Ectodermal cell (in vitro differentiated cells): ENCODE data around the gene DOCK4.

Source experiments
- H3K27ac ChIP-seq: 2 replicates; pipeline ENCODE4 v1.7.0; 2013; ENCODE audit warnings: mild to moderate bottlenecking, low read depth, low read length; ENCODE audit not compliant: insufficient read depth, poor library complexity, severe bottlenecking
- H3K27me3 ChIP-seq: 2 replicates; pipeline ENCODE4 v1.7.0; 2013; ENCODE audit warnings: mild to moderate bottlenecking, low read length; ENCODE audit not compliant: insufficient read depth, control insufficient read depth, poor library complexity, severe bottlenecking
- H3K36me3 ChIP-seq: one replicate; pipeline ENCODE4 v1.7.0; 2013; ENCODE audit warnings: low read length; ENCODE audit not compliant: control insufficient read depth, insufficient read depth
- H3K4me1 ChIP-seq: one replicate; pipeline ENCODE4 v1.7.0; 2013; ENCODE audit warnings: low read length; ENCODE audit not compliant: control insufficient read depth, insufficient read depth
- H3K4me3 ChIP-seq: 2 replicates; pipeline ENCODE4 v1.7.0; 2013; ENCODE audit warnings: low read depth, low read length, control low read depth; ENCODE audit not compliant: insufficient read depth
- H3K9me3 ChIP-seq: 2 replicates; pipeline ENCODE4 v1.7.0; 2013; ENCODE audit warnings: mild to moderate bottlenecking, low read length, moderate library complexity; ENCODE audit not compliant: control insufficient read depth
- WGBS, 2 experiments: methylation state at CpG; one replicate each; pipeline ENCODE4 v1.1.7; 2013; ENCODE audit warnings: missing lambda C conversion rate in 2 of 2; 5-methylcytosine and 5-hydroxymethylcytosine counted together

Gene DOCK4

DNA sequence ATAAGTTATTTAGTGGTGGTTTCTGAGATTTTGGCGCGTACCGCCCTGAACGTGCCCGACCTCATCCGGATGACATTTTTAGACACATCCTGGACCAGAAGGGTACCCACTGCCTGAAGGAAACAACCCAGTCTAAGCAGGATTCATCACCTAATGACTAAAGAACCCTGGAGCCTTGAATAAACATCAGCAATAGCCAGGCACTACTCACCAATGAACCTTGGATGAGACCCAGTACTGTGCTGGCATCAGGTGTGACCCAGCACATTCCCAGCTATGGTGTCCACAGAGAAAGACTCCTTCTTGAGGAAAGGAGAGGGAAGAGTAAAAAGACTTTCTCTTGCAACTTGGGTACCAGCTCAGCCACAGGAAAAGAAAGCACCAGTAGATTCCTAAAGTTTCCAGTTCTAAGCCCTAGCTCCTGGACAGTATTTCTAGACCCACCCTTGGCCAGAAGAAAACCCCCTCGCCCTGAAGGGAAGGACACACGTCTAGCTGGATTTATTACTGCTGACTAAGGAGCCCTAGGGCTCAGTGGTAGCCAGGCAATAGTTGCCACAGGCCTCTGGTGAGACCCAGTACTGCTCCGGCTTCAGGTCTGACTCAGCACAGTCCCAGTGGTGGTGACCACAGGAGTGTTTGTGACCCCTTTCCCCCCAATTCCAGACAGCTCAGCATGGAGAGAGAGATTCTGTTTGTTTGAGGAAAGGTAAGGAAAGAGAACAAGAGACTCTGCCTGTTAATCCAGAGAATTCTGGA, 32.8 kb upstream of the DOCK4 start:
- H3K27me3 ChIP-seq = no peaks in the 10 kb centered on the region
- 91 to 93% methylated on average over 9 of the region's 9 CpGs for WGBS, 2 experiments
- no peaks in the 10 kb centered on the region for H3K4me1 ChIP-seq
- H3K36me3 ChIP-seq = no peaks in the 10 kb centered on the region
- H3K27ac ChIP-seq = no peak overlapping the region
- H3K4me3 ChIP-seq = no peak overlapping the region
- H3K9me3 ChIP-seq = no peaks in the 10 kb centered on the region

DNA sequence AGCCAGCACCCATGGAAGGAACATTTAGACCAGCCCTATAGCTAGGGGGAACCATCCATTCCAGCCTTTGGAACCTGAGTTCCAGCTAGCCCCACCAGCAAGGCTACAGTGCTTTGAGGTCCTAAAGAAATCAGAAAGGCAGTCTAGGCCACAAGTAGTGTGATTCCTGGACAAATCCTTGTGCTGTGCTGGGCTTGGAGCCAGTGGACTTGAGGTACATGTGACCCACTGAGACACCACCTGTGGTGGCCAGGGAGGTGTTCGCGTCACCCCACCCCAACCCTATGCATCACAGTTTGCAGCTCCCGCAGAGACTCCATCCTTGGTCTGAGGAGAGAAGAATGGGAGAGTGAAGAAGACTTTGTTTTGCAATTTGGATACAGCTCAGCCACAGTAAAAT, 32.1 kb upstream of the DOCK4 start:
- Histone ChIP-seq H3K36me3 (no peaks in the 10 kb centered on the region), H3K4me1 (no peaks in the 10 kb centered on the region), H3K27ac (no peak overlapping the region), H3K9me3 (no peaks in the 10 kb centered on the region), H3K4me3 (no peak overlapping the region), H3K27me3 (no peaks in the 10 kb centered on the region)
- WGBS, 2 experiments = 92% methylated on average over 3 of the region's 3 CpGs; no CpG with 5 or more reads in 1 of the 2 experiments

DNA sequence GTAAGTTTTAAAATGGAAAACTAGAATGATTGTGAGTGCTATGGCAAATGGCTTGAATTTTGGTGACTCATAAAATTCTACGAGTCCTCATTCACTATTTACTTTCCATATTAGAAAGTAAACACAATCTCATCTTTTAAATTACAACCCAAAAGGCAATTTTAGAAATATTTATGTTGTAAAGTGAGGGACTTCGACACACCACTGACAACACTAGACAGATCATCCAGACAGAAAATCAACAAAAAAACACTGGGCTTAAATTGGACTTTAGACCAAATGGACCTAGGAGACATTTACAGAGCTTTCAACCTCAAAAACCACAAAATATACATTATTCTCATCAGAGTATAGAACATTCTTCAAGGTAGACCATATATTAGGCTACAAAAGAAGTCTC, 30.4 kb upstream of the DOCK4 start:
- H3K4me3 ChIP-seq = no peak overlapping the region
- no peak overlapping the region for H3K27ac ChIP-seq
- H3K36me3 ChIP-seq = no peaks in the 10 kb centered on the region
- no peaks in the 10 kb centered on the region for H3K9me3 ChIP-seq
- H3K27me3 ChIP-seq = no peaks in the 10 kb centered on the region
- H3K4me1 ChIP-seq = no peaks in the 10 kb centered on the region
- 95 to 100% methylated on average over 1 of the region's 2 CpGs for WGBS, 2 experiments

DNA sequence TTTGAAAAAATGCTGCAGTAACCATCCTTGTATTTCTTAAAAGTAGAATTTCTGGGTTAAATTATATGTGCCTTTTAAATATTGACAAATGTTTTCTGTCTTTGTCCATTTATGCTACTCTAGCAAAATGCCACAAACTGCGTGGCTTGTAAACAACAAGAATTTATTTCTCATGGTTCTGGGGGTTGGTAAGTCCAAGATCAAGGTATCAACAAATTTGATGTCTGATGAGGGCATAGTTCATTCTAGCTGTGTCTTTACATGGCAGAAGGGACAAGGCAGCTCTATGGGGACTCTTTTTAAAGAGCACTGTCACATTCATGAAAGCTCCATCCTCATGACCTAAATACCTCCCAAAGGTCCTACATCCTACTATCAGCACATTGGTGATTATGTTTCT, 27.9 kb upstream of the DOCK4 start:
- WGBS, 2 experiments = 88 to 90% methylated on average over 1 of the region's 1 CpG

DNA sequence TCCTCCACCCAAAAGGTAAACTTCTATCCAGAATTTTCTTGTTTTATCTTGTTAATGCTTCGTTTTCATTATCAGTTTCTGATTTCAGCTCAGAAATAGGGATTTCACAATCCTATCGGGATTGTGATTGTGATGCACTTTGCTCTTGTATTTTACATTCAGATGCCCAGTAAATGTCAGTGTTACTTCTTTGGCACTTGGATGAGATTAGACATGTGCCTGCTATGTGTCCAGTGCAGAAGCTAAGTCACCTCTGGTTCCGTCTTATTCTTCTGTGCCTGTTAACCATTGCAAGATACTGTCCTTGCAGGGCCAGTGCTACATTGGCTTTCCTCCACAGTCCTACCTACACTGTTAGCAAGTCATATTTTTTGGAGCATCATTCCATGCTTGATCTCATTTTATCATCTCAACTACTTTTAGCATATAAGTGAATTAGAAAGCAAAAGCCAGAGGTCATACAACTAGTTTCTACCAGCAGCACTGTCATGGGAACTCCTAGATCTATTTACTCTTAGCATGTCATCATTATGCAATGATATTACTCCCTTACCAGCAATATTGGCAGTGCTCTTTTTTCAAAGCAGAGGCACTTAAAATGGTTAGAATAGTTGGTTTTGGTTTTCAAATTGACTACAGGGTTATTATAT, 27.0 kb upstream of the DOCK4 start:
- H3K27ac ChIP-seq = no peak overlapping the region

More for the DNA sequence above, 27.9 kb upstream of the DOCK4 start:
- no peaks in the 10 kb centered on the region for H3K27me3 ChIP-seq
- no peak overlapping the region for H3K27ac ChIP-seq
- no peaks in the 10 kb centered on the region for H3K36me3 ChIP-seq
- H3K4me3 ChIP-seq = no peak overlapping the region
- H3K9me3 ChIP-seq = no peaks in the 10 kb centered on the region
- H3K4me1 ChIP-seq = no peaks in the 10 kb centered on the region

DNA sequence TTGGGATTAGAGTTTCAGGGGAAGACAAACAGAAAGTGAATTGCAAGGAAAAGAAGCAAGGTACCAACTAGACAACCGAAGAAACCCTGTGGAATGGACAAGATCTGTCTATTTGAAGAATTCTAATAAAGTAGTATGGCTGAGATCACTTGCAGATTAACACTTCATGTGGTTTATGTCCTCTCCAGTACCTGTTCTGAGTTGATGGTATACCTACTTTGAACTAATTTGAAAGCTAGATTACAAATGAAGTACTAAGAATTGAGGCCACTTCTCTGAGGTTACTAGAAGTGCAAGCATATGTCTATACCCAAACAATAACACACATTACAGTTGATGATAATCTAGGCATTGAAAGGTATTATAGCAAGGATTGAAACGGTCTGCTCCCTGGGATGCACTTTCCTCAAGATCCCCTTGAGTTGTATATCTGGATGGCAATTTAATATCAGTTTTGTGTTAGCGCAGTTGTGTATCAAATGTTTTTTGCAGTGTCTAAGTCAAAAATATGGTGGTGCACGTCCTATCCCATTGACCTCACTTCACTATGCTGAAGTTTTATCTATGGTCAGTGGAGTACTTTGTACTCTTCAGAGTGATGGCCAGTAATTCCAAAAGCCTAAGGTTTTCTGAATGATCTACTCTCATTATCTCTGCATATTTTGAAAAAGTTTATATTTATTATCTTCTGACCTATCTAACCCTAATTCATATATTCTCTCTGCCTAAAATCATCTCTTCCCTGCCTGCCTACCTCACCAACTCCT, 26.2 kb upstream of the DOCK4 start:
- Histone ChIP-seq H3K9me3 (no peaks in the 10 kb centered on the region), H3K36me3 (no peaks in the 10 kb centered on the region), H3K27me3 (no peaks in the 10 kb centered on the region), H3K27ac (no peak overlapping the region), H3K4me3 (no peak overlapping the region), H3K4me1 (no peaks in the 10 kb centered on the region)
- 97% methylated on average over 4 of the region's 4 CpGs for WGBS, 2 experiments

More for the DNA sequence above, 27.0 kb upstream of the DOCK4 start:
- Histone ChIP-seq H3K4me3 (no peak overlapping the region), H3K27me3 (no peaks in the 10 kb centered on the region), H3K36me3 (no peaks in the 10 kb centered on the region), H3K9me3 (no peaks in the 10 kb centered on the region), H3K4me1 (no peaks in the 10 kb centered on the region)
- WGBS, 2 experiments = 92 to 95% methylated on average over 3 of the region's 3 CpGs

DNA sequence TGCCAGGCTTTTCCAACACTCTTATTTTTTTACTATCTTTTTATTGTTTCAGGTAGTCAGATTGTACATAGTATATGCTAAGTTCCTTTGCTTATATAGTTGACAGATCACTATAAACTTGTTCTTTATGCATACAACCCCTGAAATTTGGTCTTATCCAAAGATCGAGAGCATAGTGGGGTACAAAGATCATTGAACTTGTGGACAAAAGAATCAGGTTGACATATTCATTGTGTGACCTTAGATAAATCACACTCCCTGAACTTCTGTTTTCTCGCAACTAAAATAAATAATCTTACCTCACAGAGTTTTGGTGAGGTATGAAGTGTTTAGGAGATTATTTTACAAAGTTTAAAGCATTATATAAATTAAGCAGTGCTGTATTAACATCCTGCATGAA, 22.4 kb upstream of the DOCK4 start:
- H3K27me3 ChIP-seq = no peaks in the 10 kb centered on the region
- whole genome bisulfite sequencing, 2 experiments = 83 to 100% methylated on average over 1 of the region's 2 CpGs
- no peak overlapping the region for H3K4me3 ChIP-seq
- H3K27ac ChIP-seq = no peak overlapping the region
- H3K9me3 ChIP-seq = no peaks in the 10 kb centered on the region
- no peaks in the 10 kb centered on the region for H3K4me1 ChIP-seq
- no peaks in the 10 kb centered on the region for H3K36me3 ChIP-seq

DNA sequence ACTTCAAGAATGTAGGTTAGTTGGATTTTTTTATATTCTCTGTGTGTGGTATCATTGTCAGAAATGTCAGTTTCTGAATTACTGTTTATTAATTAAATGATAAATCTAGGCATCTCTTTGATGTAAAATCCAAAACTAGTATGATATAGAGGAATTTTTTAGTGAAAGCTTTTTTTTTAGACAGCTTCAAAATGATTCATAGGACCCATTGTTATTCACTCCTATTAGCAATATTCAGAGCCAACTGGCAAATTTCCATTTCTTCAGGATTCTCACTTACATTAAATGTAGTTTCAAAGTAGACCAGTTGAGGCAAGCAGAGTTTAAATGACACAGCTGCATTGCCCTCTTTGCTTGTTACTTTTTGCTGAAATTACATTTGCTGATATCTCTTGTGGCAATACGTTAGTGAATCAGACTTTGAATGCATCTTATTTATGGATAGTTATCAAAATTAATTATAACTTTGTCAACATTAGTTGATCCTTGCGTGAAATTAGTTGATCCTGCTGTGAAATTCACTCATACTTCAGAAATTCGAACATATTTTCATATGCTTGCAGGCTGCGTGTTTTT, 20.6 kb upstream of the DOCK4 start:
- H3K27me3 ChIP-seq = no peaks in the 10 kb centered on the region
- no peaks in the 10 kb centered on the region for H3K4me1 ChIP-seq
- no peaks in the 10 kb centered on the region for H3K36me3 ChIP-seq
- H3K27ac ChIP-seq = no peak overlapping the region
- no peak overlapping the region for H3K4me3 ChIP-seq
- WGBS, 2 experiments = 93% methylated on average over 3 of the region's 4 CpGs; no CpG with 5 or more reads in 1 of the 2 experiments
- H3K9me3 ChIP-seq = no peaks in the 10 kb centered on the region

DNA sequence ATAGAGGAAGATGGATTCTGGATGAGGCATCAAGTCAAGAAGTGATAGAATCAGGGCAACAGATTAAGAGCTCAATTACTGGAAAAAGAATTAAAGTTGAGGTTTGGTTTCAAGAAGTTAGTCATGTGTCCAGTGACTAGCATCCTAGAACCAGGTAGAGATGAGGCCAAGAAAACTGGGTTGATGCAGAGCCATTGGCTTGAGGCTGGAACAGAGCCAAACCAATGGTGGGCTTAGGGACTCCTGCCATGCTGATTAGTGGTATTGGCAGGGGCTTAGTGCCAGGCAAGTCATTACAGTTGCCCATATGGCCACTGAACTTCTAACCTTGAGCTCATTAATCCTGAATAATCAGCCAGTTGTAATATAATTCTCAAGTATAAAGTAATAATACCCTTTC, 18.8 kb upstream of the DOCK4 start:
- no peaks in the 10 kb centered on the region for H3K36me3 ChIP-seq
- H3K4me3 ChIP-seq = no peak overlapping the region
- H3K27me3 ChIP-seq = no peaks in the 10 kb centered on the region
- no peaks in the 10 kb centered on the region for H3K4me1 ChIP-seq
- H3K27ac ChIP-seq = no peak overlapping the region
- H3K9me3 ChIP-seq = no peaks in the 10 kb centered on the region

DNA sequence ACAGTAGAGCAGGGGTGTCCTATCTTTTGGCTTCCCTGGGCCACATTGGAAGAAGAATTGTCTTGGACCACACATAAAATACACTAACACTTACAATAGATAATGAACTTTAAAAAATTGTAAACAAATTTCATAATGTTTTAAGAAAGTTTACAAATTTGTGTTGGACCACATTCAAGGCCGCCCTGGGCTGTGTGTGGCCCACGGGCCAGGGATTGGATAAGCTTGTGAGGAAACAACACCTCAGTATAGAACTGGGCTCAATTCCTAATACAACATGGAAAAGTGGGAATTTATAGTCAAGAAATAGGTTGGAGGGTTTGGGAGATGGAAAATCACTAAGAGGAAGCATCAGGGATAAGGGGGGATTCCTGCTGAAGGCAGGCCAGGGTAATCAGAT, 18.0 kb upstream of the DOCK4 start:
- no peaks in the 10 kb centered on the region for H3K27me3 ChIP-seq
- H3K4me1 ChIP-seq = no peaks in the 10 kb centered on the region
- no peak overlapping the region for H3K4me3 ChIP-seq
- no peak overlapping the region for H3K27ac ChIP-seq
- H3K9me3 ChIP-seq = no peaks in the 10 kb centered on the region
- H3K36me3 ChIP-seq = no peaks in the 10 kb centered on the region
- WGBS, 2 experiments = 90 to 100% methylated on average over 2 of the region's 2 CpGs
